Measurements from ENCODE around the gene LSMEM2. TPM values are rescaled to one million over a fixed set of nuclear protein-coding genes. Genes with fewer than 3 reads are reported as not detected.

LSMEM2 gene
- total and polyA plus RNA-seq, 2 of the 8 experiments (the other 6 are each of a cell fraction or from before 2014, with no cell fraction given): 0.58 to 0.68 TPM

GRCh38 chr3:50303013-50303815, 24.3 kb downstream of the LSMEM2 start, which contains the start of gene HYAL1:
Gene HYAL1 (minus strand): TSS chr3:50303574. CDS start chr3:50302956, 618 bp downstream.
- H3K9me3 ChIP-seq (ENCODE audit: insufficient read depth in 2 of 2, low read depth in 1 of 2, low read length in 1 of 2): peaks cover 6 to 16% of the 10 kb centered on the region in 2 experiments; a peak in 3 of 4 replicates
- peak within 1 kb of the TSS; percentile 77; the same call in 1 of the 2 replicates for H2BK12ac ChIP-seq (ENCODE audit: low read depth, low read length)
- peak within 1 kb of the TSS; percentile 12 for H4K91ac ChIP-seq (replicated peaks; ENCODE audit: insufficient read length, low read length)
- H3K27me3 ChIP-seq (replicated peaks in 1 of 4; ENCODE audit: control insufficient read depth in 3 of 4, extremely low read depth in 1 of 4, insufficient read depth in 3 of 4, low read length in 3 of 4): no peaks in the 10 kb centered on the region
- no peak within 1 kb of the TSS for H3K23ac ChIP-seq (ENCODE audit: insufficient read length)
- no peaks in the 10 kb centered on the region for H4K20me1 ChIP-seq (replicated peaks in 1 of 2; ENCODE audit: control insufficient read depth in 1 of 2, insufficient read depth in 2 of 2, low read length in 2 of 2)
- H3K4me2 ChIP-seq (ENCODE audit: insufficient read depth in 1 of 2, low read depth in 2 of 2, low read length in 2 of 2): peak within 1 kb of the TSS; percentile 43 to 44; a peak in 3 of 4 replicates
- H4K8ac ChIP-seq (ENCODE audit: extremely low read depth, insufficient read depth, low read length): peak within 1 kb of the TSS; percentile 41
- H3K4me1 ChIP-seq (replicated peaks in 1 of 4; ENCODE audit: control insufficient read depth in 3 of 4, insufficient read depth in 4 of 4, low read length in 3 of 4): peaks cover 0 to 25% (median 12%) of the 10 kb centered on the region in 4 experiments; a peak in 6 of 7 replicates
- peak within 1 kb of the TSS; percentile 32; the same call in 1 of the 2 replicates for H2BK5ac ChIP-seq (ENCODE audit: low read depth, low read length)
- no peak within 1 kb of the TSS; a peak in 1 of 7 replicates for H3K9ac ChIP-seq (replicated peaks in 1 of 4; ENCODE audit: extremely low read depth in 1 of 4, low read depth in 3 of 4, low read length in 3 of 4)
- peak within 1 kb of the TSS; percentile 46; the same call in 1 of the 2 replicates for H2BK15ac ChIP-seq (ENCODE audit: low read length)
- no peak within 1 kb of the TSS for H2AFZ ChIP-seq (ENCODE audit: low read length)
- H2BK120ac ChIP-seq (replicated peaks; ENCODE audit: low read depth, low read length): no peak within 1 kb of the TSS
- H3K56ac ChIP-seq (replicated peaks; ENCODE audit: insufficient read length, low read depth, low read length): peak within 1 kb of the TSS; percentile 14
- POLR2A ChIA-PET (ENCODE audit: partially characterized antibody): interaction anchor here (1.0 to 11.3 kb wide), 4 partner anchors 11 to 39 kb away, joined by 3 to 149 read pairs (median 10); partner anchors contain the start of genes HYAL2, IFRD2 and TUSC2
- H3K79me1 ChIP-seq (ENCODE audit: low read depth, low read length): no peaks in the 10 kb centered on the region
- no peaks in the 10 kb centered on the region for H3K36me3 ChIP-seq (ENCODE audit: control insufficient read depth in 2 of 4, insufficient read depth in 4 of 4, low read length in 3 of 4)
- H4K5ac ChIP-seq (ENCODE audit: insufficient read length, low read depth, low read length): no peak within 1 kb of the TSS
- H3K27ac ChIP-seq (ENCODE audit: low read depth, low read length): no peak within 1 kb of the TSS
- DNase-seq (ENCODE audit: low read depth in 1 of 2, low spot score in 2 of 2): peak in 1 of 2 experiments; percentile 85
- H3K18ac ChIP-seq (ENCODE audit: extremely low read depth, low read length): peak within 1 kb of the TSS; percentile 85
- peak within 1 kb of the TSS in 1 of 4 experiments; percentile 23; a peak in 1 of 8 replicates for H3K4me3 ChIP-seq (ENCODE audit: extremely low read depth in 1 of 4, insufficient read depth in 2 of 4, low read depth in 3 of 4, low read length in 4 of 4)
- H3K23me2 ChIP-seq (ENCODE audit: low read depth, low read length): peaks cover 5% of the 10 kb centered on the region; the same call in 1 of the 2 replicates
- FAIRE-seq: peak; percentile 24
- WGBS, 2 experiments (ENCODE audit: extremely low coverage in 1 of 2, insufficient coverage in 1 of 2, insufficient read length in 1 of 2, insufficient replicate concordance in 2 of 2, low coverage in 1 of 2, low lambda C conversion rate in 2 of 2, missing lambda C conversion rate in 1 of 2): 64% methylated on average over 14 of the region's 14 CpGs; no CpG with 5 or more reads in 1 of the 2 experiments
- H3K14ac ChIP-seq (ENCODE audit: insufficient read length): no peak within 1 kb of the TSS
- no peak within 1 kb of the TSS for H2BK20ac ChIP-seq (ENCODE audit: low read length)
- peak within 1 kb of the TSS; percentile 26; the same call in 1 of the 2 replicates for H2AK5ac ChIP-seq (ENCODE audit: low read depth, low read length)
- CTCF ChIA-PET (ENCODE audit: partially characterized antibody): interaction anchor here (0.8 to 3.6 kb wide), 9 partner anchors 9 to 50 kb away, joined by 3 to 24 read pairs (median 5); partner anchors contain the start of genes HYAL2 and IFRD2
- H3K4ac ChIP-seq (replicated peaks; ENCODE audit: insufficient read length, low read depth, low read length): peak within 1 kb of the TSS; percentile 13
- H3K79me2 ChIP-seq (ENCODE audit: control insufficient read depth in 1 of 2, insufficient read depth in 2 of 2, low read length in 2 of 2): no peaks in the 10 kb centered on the region
- peak; percentile 57 for TF ChIP-seq MAX (IDR thresholded peaks at IDR 0.05)
- TF ChIP-seq HDAC2 (IDR thresholded peaks at IDR 0.05; ENCODE audit: borderline replicate concordance in 1 of 2, low read depth in 2 of 2, low read length in 2 of 2): no peak
- TF ChIP-seq CBX5 (IDR thresholded peaks at IDR 0.05; ENCODE audit: low read depth, low read length): no peak
- peak; percentile 25 to 53; a peak in 3 of 4 replicates for TF ChIP-seq RAD21 (IDR thresholded peaks at IDR 0.05 in 1 of 2, conservative IDR thresholded peaks at IDR 0.05 in 1 of 2; ENCODE audit: low read depth in 2 of 2, low read length in 2 of 2)
- TF ChIP-seq GABPA (IDR thresholded peaks at IDR 0.05; ENCODE audit: borderline replicate concordance, insufficient read depth, low read length): no peak
- no peak for TF ChIP-seq RXRA (IDR thresholded peaks at IDR 0.05; ENCODE audit: insufficient read depth, low read depth, low read length)
- TF ChIP-seq ZNF274 (IDR thresholded peaks at IDR 0.05; ENCODE audit: borderline replicate concordance, extremely low read depth, low read length): no peak
- no peak for TF ChIP-seq KDM5A (IDR thresholded peaks at IDR 0.05; ENCODE audit: low read length)
- peak; percentile 58; the same call in 1 of the 2 replicates for TF ChIP-seq TAF1 (IDR thresholded peaks at IDR 0.05; ENCODE audit: low read depth, low read length)
